HL-60 (cell line): ENCODE results near the gene IFT81.

Experiments
- DNase-seq, 2 experiments: peaks; one replicate each; pipeline ENCODE4 v3.0.0-alpha.2; 2010 to 2020; ENCODE audit warnings: low read depth in 1 of 2, low spot score in 1 of 2
- H3K27ac ChIP-seq: fragments of 250-450 bp; sonication (Bioruptor Pico); replicated peaks from 2 replicates; pipeline ENCODE4 v1.5.1; 2020; ENCODE audit warnings: mild to moderate bottlenecking, moderate library complexity
- H3K27me3 ChIP-seq: fragments of 250-450 bp; sonication (Bioruptor Pico); 2 replicates; pipeline ENCODE4 v1.5.1; 2021; ENCODE audit warnings: mild to moderate bottlenecking, moderate library complexity; ENCODE audit not compliant: insufficient read depth, poor library complexity, severe bottlenecking
- H3K4me3 ChIP-seq: replicated peaks from 2 replicates; pipeline ENCODE4 v1.5.1; 2011; ENCODE audit warnings: mild to moderate bottlenecking, control low read depth, low read length; ENCODE audit not compliant: insufficient read depth
- CTCF ChIP-seq: IDR thresholded peaks from one replicate; pipeline ENCODE4 v1.5.1; 2011; ENCODE audit warnings: low read length, control low read depth, inconsistent platforms; ENCODE audit not compliant: insufficient read depth
- GABPA ChIP-seq: IDR thresholded peaks from 2 replicates; pipeline ENCODE4 v1.6.1; 2012; ENCODE audit warnings: low read depth
- POLR2AphosphoS5 ChIP-seq: IDR thresholded peaks from 2 replicates; pipeline ENCODE4 v1.6.1; 2012; ENCODE audit warnings: low read depth
- SPI1 ChIP-seq: IDR thresholded peaks from 2 replicates; pipeline ENCODE4 v1.6.1; 2012; ENCODE audit warnings: low read depth, mild to moderate bottlenecking, borderline replicate concordance
- TF ChIP-seq, protein P1 (sequence below): IDR thresholded peaks from 2 replicates; pipeline ENCODE4 v1.6.1; 2012; ENCODE audit warnings: low read depth; ENCODE audit not compliant: insufficient replicate concordance

The IFT81 gene

DNA sequence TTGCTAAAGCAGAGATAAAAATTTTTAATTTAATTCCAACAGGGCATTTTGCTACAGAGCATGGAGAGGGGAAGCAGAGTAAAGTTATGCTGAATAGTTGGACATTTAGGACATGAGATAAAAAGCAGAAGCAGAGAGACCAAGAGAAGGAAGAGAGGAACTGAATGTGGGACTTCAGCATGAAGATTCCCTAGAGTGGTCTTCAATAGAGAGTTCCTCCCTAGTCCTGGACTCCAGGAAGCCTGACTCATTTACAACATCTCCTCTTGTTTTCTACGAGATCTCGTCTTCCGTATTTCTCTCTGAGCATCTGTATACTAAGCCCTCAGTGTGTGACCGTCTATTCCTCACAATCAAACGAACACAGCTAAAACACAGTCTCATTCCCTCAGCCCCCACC, 35.2 kb upstream of the IFT81 start:
- no peak for DNase-seq

GRCh38 chr12:110090266-110091135, 33.7 kb upstream of the IFT81 start:
- TF ChIP-seq GABPA, result no peak
- TF ChIP-seq SPI1, result no peak
- TF ChIP-seq CTCF, result no peak
- TF ChIP-seq POLR2AphosphoS5, result no peak
- TF ChIP-seq, protein P1, sequence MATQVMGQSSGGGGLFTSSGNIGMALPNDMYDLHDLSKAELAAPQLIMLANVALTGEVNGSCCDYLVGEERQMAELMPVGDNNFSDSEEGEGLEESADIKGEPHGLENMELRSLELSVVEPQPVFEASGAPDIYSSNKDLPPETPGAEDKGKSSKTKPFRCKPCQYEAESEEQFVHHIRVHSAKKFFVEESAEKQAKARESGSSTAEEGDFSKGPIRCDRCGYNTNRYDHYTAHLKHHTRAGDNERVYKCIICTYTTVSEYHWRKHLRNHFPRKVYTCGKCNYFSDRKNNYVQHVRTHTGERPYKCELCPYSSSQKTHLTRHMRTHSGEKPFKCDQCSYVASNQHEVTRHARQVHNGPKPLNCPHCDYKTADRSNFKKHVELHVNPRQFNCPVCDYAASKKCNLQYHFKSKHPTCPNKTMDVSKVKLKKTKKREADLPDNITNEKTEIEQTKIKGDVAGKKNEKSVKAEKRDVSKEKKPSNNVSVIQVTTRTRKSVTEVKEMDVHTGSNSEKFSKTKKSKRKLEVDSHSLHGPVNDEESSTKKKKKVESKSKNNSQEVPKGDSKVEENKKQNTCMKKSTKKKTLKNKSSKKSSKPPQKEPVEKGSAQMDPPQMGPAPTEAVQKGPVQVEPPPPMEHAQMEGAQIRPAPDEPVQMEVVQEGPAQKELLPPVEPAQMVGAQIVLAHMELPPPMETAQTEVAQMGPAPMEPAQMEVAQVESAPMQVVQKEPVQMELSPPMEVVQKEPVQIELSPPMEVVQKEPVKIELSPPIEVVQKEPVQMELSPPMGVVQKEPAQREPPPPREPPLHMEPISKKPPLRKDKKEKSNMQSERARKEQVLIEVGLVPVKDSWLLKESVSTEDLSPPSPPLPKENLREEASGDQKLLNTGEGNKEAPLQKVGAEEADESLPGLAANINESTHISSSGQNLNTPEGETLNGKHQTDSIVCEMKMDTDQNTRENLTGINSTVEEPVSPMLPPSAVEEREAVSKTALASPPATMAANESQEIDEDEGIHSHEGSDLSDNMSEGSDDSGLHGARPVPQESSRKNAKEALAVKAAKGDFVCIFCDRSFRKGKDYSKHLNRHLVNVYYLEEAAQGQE, result no peak
- no peak overlapping the region for H3K4me3 ChIP-seq
- H3K27ac ChIP-seq, result no peak overlapping the region
- no peaks in the 10 kb centered on the region for H3K27me3 ChIP-seq
- no peak for DNase-seq

More for the DNA sequence above, 35.2 kb upstream of the IFT81 start:
- H3K4me3 ChIP-seq, result no peak overlapping the region
- no peaks in the 10 kb centered on the region for H3K27me3 ChIP-seq
- H3K27ac ChIP-seq, result no peak overlapping the region
- TF ChIP-seq, protein P1, result no peak
- TF ChIP-seq SPI1, result peak; percentile 75

DNA sequence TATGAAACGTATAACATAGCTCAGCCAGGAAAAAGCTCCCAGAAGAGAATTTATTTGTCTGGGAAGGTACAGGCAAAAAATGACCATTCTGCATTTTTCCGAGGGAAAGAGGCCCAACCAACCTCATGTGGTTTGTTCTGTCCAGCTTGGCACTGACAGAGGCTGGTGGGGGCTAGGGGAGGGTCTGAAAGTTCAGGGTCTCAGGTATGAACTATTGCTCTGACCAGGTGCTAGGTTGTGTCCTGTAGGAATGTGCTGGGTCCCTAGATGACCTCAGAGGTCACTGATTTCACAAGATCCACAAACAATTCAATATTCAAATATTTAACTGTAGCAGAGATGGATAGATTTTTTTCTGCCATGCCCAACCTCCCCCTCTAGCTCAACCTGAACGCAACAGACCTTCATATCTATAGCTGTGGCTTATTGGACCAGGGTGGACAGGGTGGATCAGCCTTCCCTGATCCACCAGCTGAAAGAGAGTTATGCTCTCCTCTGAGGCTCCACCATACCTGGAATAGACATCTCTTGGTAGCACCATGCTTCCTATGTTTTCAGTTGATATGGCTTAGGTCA, 32.9 kb upstream of the IFT81 start:
- Histone ChIP-seq H3K27ac (no peak overlapping the region), H3K4me3 (no peak overlapping the region), H3K27me3 (no peaks in the 10 kb centered on the region)
- TF ChIP-seq GABPA (no peak), SPI1 (no peak), CTCF (no peak), POLR2AphosphoS5 (no peak)
- TF ChIP-seq, protein P1, result no peak
- no peak for DNase-seq
